Measurements from ENCODE around the gene JOSD2.

DNA sequence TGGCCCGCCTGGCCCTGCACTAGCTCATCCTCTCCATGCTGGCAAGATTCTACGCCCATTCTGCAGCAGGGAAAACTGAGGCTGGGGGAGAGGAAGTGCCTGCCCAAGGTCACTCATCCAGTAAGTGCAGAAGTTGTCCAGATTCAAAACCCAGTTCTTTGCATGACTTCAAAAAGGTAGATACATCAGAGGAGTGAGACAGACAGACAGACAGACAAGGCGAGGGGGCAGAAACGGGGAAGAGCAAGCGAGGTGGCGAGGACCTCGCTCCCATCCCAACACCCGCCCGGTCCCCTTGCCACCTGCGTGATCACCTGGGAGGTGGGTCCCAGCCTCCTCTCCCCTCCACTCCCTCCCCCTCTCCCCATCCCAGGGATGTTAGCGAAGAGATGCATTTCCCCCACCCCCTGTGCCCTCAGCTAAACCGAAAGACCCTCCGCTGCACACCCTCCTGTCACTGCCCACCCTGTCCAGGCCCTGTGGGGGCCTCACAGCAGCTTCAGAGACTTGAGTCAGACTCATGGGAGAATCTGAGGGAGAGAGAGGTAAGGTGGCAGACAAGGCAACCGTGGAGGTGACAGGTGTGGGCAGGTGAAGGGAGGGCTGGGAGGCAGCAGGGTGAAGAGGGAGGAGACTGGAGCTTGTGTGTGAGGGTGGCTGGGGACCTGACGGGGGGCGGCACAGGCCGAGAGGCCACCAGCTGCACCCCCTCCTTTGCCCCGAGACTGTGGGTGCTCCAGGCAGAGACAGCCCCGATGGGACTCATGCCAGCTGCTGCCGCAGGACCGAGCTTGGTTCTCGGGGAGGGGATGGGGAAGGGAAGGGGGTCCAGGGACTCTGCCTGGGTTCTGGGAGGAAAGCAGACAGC is 38.3 kb upstream of the JOSD2 start:
- TF ChIP-seq CEBPB (IDR thresholded peaks at IDR 0.05; ENCODE audit: low read depth, low read length) = no peak
- TF ChIP-seq RFX5 (IDR thresholded peaks at IDR 0.05; ENCODE audit: low read depth, low read length) = no peak
- TF ChIP-seq, protein P1, sequence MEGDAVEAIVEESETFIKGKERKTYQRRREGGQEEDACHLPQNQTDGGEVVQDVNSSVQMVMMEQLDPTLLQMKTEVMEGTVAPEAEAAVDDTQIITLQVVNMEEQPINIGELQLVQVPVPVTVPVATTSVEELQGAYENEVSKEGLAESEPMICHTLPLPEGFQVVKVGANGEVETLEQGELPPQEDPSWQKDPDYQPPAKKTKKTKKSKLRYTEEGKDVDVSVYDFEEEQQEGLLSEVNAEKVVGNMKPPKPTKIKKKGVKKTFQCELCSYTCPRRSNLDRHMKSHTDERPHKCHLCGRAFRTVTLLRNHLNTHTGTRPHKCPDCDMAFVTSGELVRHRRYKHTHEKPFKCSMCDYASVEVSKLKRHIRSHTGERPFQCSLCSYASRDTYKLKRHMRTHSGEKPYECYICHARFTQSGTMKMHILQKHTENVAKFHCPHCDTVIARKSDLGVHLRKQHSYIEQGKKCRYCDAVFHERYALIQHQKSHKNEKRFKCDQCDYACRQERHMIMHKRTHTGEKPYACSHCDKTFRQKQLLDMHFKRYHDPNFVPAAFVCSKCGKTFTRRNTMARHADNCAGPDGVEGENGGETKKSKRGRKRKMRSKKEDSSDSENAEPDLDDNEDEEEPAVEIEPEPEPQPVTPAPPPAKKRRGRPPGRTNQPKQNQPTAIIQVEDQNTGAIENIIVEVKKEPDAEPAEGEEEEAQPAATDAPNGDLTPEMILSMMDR (conservative IDR thresholded peaks at IDR 0.05; ENCODE audit: low read depth, low read length) = no peak
- TF ChIP-seq MAZ (IDR thresholded peaks at IDR 0.05; ENCODE audit: borderline replicate concordance, low read depth, low read length) = no peak
- TF ChIP-seq RAD21 (IDR thresholded peaks at IDR 0.05; ENCODE audit: low read length) = no peak
- no peak for TF ChIP-seq POLR2A (IDR thresholded peaks at IDR 0.05; ENCODE audit: low read depth, low read length)
- no peak for TF ChIP-seq RCOR1 (IDR thresholded peaks at IDR 0.05; ENCODE audit: insufficient replicate concordance, low read length)

Measured in IMR-90 (cell line).